Superior temporal gyrus (tissue), 1 donor: ENCODE results near the gene FAM177A1.
"Not testable (repeated sequence)": the region's sequence is repeated elsewhere in the genome, so short reads cannot be mapped to it uniquely, and the experiment has no call there.

Experiments used
- DNase-seq: peaks from one replicate; pipeline ENCODE4 v3.0.0-alpha.2; 2016; ENCODE audit errors: extremely low spot score

FAM177A1 gene, protein sequence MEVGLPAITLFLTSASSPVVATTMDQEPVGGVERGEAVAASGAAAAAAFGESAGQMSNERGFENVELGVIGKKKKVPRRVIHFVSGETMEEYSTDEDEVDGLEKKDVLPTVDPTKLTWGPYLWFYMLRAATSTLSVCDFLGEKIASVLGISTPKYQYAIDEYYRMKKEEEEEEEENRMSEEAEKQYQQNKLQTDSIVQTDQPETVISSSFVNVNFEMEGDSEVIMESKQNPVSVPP

DNA sequence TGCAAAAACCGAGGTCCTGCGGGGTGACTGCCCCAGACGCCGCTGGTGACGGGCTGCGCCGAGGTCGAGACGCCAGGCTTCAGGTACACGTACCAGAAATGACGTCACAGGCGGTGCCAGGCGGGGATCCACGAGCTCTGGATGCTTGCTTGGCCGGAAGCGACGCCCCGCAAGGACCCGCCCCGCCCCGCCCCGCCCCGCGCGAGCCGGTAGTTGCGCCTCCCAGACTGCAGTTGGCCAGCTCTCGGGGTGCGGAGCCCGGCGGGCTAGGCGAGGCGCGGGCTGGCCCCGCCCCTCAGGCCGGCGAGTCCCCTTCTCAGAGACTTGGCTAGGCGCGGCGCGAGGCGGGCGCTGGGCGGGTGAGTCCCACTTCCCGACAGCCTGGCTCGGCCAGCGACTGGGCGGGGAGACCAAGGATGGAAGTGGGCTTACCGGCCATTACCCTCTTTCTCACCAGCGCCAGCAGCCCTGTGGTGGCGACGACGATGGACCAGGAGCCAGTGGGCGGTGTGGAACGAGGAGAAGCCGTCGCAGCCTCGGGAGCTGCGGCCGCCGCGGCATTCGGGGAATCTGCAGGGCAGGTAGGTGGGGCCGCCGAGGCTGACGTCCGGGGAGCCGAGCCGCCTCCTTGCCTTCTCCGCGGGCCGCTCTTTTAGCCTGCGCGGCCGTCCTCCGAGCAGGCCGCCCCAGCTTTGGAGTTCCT lies at the start of gene FAM177A1:
TSS of gene FAM177A1 (plus strand) at position 225 of the 703 bp plus-strand sequence. CDS start at position 417, 192 bp downstream.
- DNase-seq: peak; percentile 96

DNA sequence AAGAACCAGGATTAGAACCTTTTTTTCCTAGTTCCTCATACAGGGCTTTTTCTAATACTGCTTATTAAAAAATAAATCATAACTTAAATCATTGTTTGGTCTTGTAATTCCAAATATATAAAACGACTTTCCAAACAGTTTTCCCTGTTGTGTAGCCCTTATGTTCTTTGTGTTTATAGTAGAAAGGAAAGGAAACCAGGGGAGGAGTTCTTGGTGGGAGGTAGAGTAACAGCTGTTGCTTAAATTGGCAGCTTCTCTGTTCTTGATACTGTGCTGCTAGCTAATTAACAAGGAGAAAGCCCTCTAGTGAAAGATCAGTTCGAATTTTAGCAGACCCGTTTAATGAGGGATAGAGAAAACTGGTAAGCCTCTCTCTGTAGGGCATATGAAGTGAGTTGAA lies 48.3 kb upstream of the FAM177A1 start:
- no peak for DNase-seq

DNA sequence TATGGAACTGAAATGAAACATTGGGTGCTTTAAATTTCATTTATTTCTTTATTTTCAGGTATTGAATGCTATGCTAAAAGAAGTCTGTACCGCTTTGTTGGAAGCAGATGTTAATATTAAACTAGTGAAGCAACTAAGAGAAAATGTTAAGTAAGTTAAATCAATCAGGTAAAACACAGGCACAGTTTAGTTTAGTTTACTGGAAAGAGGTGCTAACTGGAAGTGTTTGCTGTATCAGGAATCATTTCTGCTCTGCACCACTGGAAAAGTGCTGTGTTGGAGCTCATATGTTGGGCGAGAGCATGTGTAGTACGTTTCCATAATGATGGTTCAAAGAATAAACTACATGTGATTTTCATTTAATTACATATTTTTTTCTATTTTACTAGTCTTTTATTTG lies 46.6 kb upstream of the FAM177A1 start:
- no peak for DNase-seq

DNA sequence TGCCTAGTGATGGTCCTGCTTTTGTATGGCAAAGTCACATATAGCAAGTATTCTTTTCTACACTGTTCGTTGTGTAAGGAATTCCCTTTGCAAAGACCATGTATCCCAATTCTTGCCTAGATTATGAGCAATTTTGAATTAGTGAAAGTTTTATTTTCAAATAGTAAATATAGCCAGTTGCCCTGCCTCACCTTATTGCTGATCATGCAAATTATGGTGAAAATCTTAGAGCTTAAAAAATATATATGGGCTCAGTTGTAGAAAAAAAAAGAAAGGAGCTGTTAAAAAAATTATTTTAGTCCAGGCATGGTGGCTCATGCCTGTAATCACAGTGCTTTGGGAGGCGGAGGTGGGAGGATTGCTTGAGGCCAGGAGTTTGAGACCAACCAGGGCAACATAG lies 44.5 kb upstream of the FAM177A1 start:
- no peak for DNase-seq

DNA sequence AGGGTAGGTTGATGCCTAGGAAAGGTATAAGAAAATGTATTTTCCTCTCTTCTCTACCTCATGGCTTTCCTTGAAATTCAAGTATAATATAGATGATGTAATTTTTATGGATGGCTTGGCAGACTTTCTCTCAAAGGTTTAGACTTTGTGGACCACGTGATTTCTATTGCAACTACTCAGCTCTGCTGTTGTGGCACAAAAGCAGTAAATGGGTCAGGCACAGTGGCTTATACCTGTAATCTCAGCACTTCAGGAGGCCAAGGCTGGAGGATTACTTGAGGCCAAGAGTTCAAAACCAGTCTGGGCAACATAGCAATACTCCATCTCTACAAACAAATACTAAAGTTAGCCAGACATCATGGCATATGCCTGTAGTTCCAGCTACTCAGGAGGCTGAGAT lies 41.2 kb upstream of the FAM177A1 start:
- DNase-seq: no peak

DNA sequence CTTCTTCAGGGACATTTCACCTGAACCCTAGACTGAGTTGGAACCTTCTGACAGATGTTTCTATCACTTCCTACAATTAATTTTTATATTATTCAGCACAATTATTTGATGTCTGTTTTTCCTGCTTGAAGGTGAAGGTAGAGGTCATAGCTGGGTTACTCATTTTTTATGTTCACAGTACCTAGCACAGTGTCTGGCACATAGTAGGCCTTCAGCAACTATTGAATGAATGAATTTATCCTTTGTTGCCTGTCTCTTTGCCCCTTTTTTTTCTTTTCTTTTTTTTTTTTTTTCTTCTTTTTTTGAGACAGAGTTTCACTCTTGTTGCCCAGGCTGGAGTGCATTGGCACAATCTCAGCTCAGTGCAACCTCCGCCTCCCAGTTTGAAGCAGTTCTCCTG lies 29.5 kb upstream of the FAM177A1 start:
- no peak for DNase-seq

DNA sequence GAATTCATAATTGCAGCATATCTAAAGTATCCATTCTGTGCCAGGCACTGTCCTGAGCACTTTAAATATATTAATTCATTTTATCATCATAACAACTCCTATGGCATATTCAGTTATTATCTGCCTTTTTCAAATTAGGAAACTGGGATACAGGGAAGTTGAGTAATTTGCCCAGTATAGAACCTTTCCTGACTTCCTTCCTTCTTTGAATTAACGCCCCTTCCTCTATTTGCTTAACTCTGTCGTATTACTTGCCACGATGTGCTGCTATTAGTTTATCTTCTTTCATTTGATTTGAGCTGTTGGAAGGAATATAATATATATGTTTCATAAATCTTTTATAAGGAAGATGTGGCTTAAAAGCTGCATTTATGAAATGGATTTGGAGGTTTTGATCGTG lies 25.4 kb upstream of the FAM177A1 start:
- no peak for DNase-seq

DNA sequence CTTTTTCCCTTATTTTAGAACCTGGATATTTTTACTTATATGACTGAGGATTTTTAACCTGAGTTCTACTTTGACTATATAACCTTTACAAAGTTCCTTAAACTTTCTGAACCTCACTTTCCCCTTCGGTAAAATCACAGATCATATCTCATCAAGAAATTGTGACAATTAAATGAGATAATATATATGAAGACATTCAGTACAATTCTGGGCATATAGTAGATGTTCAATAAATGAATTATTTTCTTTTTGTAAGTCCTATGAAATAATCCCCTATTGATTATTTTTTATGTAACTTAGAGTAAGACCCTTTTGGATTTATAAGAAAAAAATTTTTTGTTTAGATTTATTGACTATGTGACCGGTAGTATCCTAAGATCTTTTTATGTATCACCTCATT lies 17.6 kb upstream of the FAM177A1 start:
- no peak for DNase-seq

DNA sequence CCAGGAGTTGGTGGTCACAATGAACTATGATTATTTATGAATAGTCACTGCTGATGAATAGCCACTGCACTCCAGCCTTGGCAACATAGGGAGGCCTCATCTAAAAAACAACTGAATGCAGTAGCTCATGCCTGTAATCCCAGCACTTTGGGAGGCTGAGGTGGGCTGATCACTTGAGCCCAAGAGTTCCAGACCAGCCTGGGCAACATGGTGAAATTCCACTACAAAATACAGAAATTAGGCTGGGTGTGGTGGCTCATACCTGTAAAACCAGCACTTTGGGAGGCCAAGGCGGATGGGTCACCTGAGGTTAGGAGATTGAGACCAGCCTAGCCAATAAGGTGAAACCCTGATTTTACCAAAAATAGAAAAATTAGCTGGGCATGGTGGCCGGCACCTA lies 13.5 kb upstream of the FAM177A1 start:
- DNase-seq: no peak

DNA sequence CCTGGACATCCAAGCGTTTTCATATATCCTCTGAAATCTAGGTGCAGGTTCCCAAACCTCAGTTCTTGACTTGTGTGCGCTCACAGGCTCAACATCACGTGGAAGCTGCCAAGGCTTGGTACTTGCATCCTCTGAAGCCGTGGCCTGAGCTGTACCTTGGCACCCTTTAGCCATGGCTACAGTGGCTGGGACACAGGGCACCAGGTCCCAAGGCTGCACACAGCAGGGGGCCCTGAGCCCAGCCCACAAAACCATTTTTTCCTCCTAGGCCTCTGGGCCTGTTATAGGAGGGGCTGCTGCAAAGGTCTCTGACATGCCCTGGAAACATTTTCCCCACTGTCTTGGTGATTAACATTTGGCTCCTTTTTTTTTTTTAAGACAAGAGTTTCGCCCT lies 11.6 kb upstream of the FAM177A1 start:
- DNase-seq: no peak

DNA sequence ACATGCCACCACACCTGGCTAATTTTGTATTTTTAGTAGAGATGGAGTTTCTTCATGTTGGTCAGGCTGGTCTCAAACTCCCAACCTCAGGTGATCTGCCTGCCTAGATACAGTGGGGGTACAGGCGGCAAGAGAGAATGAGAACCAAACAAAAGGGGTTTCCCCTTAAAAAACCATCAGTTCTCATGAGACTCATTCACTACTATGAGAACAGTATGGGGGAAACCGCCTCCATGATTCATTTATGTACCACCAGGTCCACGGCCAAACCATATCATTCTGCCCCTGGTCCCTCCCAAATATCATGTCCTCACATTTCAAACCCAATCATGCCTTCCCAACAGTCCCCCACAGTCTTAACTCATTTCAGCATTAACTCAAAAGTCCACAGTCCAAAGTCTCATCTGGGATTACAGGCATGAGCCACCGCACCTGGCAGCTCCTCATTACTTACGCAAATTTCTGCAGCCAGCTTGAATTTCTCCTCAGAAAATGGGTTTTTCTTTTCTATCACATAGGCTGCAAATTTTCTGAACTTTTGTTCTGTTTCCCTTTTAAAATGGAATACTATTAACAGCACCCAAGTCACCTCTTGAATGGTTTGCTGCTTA lies 11.0 kb upstream of the FAM177A1 start:
- DNase-seq: not testable (repeated sequence)

DNA sequence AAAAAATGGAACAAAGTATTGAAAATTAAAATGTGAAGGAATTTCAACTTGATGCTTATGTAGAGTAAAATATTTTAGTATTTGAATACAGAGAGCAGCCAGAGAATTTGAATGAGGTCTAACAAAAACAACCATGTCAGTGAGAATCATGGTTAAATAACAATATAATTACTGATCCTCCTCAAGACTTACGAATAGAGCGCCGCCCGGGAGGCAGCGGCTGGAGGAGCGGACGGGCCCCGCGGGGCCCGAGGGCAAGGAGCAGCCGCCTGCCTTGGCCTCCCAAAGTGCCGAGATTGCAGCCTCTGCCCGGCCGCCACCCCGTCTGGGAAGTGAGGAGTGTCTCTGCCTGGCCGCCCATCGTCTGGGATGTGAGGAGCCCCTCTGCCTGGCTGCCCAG lies 7.8 kb upstream of the FAM177A1 start:
- peak; percentile 1 for DNase-seq

DNA sequence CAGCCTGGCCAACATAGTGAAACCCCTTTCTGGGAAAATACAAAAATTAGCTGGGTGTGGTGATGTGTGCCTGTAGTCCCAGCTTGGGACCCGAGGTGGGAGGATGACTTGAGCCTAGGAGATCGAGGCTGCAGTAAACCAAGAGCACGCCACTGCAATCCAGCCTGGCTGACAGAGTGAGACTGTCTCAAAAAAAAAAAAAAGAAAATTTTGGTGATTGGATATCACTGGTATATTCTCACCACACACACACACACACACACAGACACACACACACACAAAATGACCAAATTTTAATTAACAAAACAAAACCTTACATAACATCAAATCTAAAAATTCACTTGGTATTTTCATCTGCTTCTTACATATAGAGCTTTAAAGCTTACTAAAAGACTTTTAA lies 3.4 kb upstream of the FAM177A1 start:
- no peak for DNase-seq

DNA sequence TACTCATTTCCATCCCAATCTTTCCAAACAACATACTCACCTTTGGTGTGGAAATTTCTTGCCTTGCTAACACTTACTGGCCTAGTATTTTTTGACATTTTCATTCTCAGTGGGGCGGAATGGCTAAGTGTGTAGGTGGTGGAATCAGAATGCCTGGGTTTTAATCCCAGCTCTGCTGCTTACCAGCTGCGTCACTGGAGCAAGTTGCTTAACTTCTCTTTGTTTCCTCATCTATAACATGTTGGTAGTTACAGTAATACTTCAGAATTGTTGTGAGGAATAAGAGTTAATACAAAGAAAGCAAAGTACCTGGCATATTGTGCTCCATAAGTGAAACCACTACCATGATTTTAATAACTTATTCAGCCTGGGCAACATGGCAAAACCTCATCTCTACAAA lies 3.0 kb upstream of the FAM177A1 start:
- DNase-seq: no peak

DNA sequence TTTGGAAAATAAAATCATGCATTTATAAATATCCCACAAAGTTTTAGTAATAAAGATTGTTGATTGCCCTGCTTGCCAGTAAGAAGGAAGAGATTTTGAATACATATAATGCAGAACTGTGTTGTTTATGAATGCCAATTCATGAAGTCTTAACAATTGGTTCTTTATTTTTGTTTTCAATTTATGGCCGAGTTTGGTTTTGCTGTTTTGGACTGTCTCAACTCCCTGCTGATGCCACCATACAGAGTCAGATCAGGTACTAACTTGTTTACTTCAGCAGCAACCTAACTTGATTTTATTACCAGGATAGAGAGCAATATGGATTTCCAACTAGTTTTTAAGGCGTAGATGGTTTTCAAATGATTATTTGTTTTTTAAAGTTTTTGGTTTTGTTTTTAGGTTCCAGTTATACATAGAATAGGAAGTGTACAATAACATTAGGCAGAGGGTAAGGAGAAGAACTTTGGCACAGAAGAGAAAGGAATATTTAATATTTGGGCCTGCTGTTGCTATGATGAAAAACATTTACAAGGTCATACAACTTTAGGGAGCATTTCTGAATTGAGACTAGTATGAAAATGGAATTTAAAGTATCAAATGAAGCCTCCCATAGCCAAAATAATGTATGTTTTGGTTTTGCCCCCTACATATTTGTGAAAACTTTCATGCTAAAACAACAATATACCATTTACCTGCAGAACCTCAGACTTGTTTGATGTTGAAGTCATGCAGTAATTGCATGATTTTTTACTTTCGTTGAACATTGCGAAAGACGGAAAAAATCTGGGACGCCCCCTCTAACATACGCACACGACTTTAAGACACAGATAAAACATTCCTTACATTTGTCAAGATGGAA lies 904 bp upstream of the FAM177A1 start:
- peak; percentile 79 for DNase-seq

DNA sequence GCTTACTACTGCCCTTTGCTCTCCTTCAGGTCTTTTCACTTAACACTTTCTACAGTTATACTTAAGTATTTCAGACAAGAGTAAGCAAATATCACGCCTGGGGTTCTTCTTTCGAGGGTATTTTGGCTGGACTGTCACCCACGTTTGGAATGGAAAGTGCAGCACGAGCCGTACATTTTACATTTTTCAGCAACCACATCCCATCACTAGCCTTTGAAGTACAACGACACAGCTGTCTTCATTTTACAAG lies 349 bp upstream of the FAM177A1 start:
- no peak for DNase-seq

DNA sequence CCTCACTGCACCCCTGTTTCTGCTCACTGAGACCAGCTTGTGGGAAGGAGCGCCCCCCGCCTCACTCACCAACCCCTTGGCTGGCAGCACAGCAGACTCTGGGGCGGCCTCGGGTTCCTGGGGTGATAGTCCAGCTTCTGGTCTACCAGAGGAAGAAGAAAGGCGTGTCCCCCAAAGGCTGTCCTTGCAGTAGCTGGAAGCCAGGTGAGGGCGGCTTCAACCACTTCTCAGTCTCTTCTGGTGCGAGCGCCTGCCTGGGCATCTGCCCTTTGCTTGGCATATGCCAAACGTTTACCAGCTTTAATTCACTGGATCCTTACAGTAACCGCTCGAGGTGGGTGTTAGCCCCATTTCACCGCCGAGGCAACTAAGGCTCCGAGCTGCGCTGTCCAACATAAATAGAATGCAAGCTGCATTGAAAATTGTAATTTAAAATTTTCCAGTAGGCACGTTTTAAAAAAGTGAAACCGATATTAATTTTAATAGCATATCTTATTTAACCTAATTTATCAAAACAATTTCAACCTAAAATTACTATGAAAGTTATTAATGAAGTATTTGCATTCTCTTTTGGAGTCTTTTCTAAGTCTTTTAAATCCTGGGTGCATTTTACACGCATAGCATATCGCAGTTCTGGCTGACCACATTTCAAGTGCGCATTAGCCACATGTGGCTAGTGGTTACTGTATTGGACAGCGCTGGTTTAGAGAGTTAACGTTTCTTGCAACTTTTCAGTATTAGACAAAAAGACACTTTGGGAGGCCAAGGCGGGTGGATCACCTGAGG lies 872 bp downstream of the FAM177A1 start:
- peak; percentile 39 for DNase-seq

DNA sequence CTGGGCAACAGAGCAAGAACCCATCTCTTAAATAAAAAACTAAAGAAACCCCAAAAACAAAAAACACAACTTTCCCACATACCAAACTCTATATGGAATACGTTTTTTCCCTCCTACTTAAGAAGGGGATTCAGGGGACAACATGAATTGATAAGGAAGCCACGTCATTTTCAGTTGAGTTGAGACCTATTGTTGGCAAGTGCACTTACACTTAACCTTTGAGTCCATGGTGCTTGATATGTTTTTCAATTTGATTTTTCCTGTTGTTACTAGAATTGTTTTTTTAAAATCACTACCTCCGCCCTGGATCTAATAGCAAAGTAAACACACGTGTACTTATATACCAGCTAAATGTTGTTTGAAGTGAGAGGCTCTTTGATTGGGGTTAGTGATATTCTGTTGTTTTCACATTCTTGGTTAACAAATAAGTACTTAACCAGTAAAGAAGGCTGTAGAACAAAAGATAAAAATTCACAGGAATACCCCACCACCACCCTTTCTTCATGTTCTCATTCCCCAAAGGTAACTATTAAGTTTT lies 2.0 kb downstream of the FAM177A1 start:
- no peak for DNase-seq

DNA sequence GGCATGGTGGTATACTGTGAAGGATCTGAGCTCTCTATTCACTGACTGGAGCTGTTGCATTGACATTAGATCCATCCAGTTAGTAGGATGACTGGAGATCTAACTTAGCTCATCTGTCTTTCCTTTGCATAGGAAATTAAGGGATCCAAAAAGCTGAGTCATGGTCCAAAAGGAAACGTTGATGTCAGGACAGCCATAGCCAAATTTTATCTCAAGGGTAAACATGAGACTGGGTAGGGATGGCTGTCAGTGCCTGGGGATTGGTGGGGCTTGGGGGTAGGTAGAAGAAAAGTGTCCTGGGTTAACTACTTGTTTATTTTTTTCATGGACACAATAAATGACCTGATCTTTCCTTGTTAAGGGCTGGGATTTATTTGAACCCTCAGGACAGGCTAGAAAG lies 4.6 kb downstream of the FAM177A1 start:
- DNase-seq: no peak

DNA sequence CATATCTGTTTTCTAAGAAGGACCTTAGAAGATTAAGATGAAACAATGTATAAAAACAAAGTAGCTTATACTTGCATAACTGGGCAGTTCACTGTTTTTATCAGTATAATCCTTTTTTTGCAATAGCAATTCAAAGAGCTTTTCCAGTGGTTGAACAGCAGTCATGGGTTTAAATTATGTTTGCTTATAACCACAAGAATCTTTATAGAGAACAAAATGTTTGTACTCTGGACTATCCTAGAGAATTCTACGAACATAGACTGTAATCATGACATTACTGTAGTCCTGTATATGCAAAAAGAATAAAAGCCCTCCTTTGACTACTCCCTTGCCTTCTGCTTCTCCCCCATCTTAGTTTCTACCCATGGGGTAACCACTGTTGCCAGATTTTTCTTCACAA lies 5.7 kb downstream of the FAM177A1 start:
- DNase-seq: no peak

DNA sequence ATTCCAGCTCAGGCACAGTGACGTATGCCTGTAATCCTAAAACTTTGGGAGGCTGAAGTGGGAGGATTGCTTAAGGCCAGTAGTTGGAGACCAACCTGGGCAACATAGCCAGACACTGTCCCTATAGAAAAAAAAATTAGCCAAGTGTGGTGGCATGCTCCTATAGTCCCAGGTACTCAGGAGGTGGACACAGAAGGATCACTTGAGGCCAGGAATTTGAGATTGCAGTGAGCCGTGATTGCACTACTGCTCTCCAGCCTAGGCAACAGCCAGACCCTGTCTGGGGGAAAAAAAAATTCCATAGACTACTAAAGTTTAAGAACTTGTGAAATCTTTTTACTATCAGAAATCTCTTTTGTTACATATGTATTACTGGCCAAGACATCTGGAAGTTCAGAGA lies 6.6 kb downstream of the FAM177A1 start:
- DNase-seq: no peak
